HG03045 (cell line): ENCODE measurements around the gene RPS13.
"Not testable (repeated sequence)": the region's sequence is repeated elsewhere in the genome, so short reads cannot be mapped to it uniquely, and the experiment has no call there.

Experiments used
- ATAC-seq: cut with Tn5 transposase; IDR thresholded peaks from one replicate; pipeline ENCODE4 v1.9.1; 2021; ENCODE audit warnings: mild to moderate bottlenecking, moderate library complexity; ENCODE audit not compliant: unreplicated experiment

Gene RPS13

GRCh38 chr11:17036666-17037658 lies 40.5 kb downstream of the RPS13 start:
- ATAC-seq, result no peak

DNA sequence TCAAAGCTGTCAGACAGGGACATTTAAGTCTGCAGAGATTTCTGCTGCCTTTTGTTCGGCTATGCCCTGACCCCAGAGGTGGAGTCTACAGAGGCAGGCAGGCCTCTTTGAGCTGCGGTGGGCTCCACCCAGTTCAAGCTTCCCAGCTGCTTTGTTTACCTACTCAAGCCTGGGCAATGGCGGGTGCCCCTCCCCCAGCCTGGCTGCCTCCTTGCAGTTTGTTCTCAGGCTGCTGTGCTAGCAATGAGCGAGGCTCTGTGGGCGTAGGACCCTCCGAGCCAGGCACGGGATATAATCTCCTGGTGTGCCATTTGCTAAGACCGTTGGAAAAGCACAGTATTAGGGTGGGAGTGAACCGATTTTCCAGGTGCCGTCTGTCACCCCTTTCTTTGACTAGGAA lies 43.4 kb downstream of the RPS13 start:
- ATAC-seq, result not testable (repeated sequence)

DNA sequence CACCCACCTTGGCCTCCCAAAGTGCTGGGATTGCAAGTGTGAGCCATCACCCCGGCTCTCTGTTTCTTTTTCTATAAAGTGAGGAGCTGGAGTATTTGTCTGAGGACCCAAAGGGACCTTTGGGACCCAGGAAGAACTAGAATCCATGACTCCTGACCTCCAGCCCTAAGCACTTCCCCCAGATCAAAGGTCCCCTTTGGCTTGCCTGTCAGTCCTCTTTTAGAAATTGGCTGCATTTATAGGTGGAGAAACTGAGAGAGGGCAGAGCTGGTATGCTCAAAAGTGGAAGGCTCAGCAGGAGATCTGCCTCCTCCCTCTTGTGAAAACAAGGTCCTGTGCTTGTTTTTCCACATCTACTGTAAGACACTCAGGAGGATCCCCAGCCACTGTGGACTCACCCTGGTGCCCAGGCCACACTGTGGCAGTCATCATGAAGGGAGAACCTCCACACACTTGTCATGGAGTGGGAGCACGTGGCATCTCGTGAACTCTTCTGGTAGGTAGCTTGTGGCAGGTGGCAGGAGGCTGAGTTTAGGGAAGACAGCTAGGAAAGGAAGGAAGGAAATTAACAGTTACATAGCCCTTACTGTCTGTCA lies 50.9 kb downstream of the RPS13 start:
- no peak for ATAC-seq

- ATAC-seq, result no peak
These were observed 52.5 kb downstream of the RPS13 start for GRCh38 chr11:17024924-17025323.
